Measurements from ENCODE around the gene BCR.
"Not testable (repeated sequence)": the region's sequence is repeated elsewhere in the genome, so short reads cannot be mapped to it uniquely, and the experiment has no call there.

BCR gene

GRCh38 chr22:23180301-23180892 is at the start of gene BCR:
Gene BCR (plus strand): TSS chr22:23180509. CDS start chr22:23180961, 452 bp downstream.
- peak; percentile 48 for DNase-seq

- no peak for DNase-seq
Observed at GRCh38 chr22:23130697-23131096, 49.6 kb upstream of the BCR start.

- no peak for DNase-seq
Observed at GRCh38 chr22:23131931-23132330, 48.4 kb upstream of the BCR start.

- DNase-seq = no peak
Observed at GRCh38 chr22:23132376-23133091, 47.8 kb upstream of the BCR start.

- DNase-seq = no peak
Observed at GRCh38 chr22:23133922-23134321, 46.4 kb upstream of the BCR start.

- not testable (repeated sequence) for DNase-seq
Observed at GRCh38 chr22:23136991-23137390, 43.3 kb upstream of the BCR start.

GRCh38 chr22:23137468-23137867 is 42.8 kb upstream of the BCR start:
- DNase-seq = no peak

- DNase-seq = no peak
Observed at GRCh38 chr22:23137905-23138561, 42.3 kb upstream of the BCR start.

GRCh38 chr22:23138584-23139435 is 41.5 kb upstream of the BCR start:
- no peak for DNase-seq

GRCh38 chr22:23140385-23140784 is 39.9 kb upstream of the BCR start:
- DNase-seq = no peak

- DNase-seq = no peak
Observed at GRCh38 chr22:23142546-23143105, 37.7 kb upstream of the BCR start.

GRCh38 chr22:23143119-23143518 is 37.2 kb upstream of the BCR start:
- DNase-seq = no peak

- DNase-seq = no peak
Observed at GRCh38 chr22:23144432-23144831, 35.9 kb upstream of the BCR start.

GRCh38 chr22:23144932-23145877 is 35.1 kb upstream of the BCR start, which contains the start of gene RAB36:
Gene RAB36 (plus strand): TSS chr22:23145477. CDS start chr22:23146617, 1,140 bp downstream.
- peak; percentile 95 for DNase-seq

GRCh38 chr22:23145878-23146470 is 34.3 kb upstream of the BCR start:
- no peak for DNase-seq

- DNase-seq = no peak
Observed at GRCh38 chr22:23146478-23147205, 33.7 kb upstream of the BCR start.

- no peak for DNase-seq
Observed at GRCh38 chr22:23147617-23148387, 32.5 kb upstream of the BCR start.

GRCh38 chr22:23149743-23150238 is 30.5 kb upstream of the BCR start:
- DNase-seq = no peak

GRCh38 chr22:23150762-23151161 is 29.5 kb upstream of the BCR start:
- DNase-seq = no peak
